ENCODE data around the gene GDF9. TPM values are rescaled to one million over a fixed set of nuclear protein-coding genes. Genes with fewer than 3 reads are reported as not detected.

The GDF9 gene
- total RNA-seq, 2 donors from 2014 or later, result 0.26 to 0.33 TPM

- intact Hi-C loops (cut with DNase I), result no loop called here
- Histone ChIP-seq H3K27me3 (no peaks in the 10 kb centered on the region), H3K27ac (no peak overlapping the region), H3K4me3 (no peak overlapping the region), H3K36me3 (replicated peaks in 1 of 2; ENCODE audit: insufficient read depth in 1 of 2, low read depth in 2 of 2) (no peaks in the 10 kb centered on the region), H3K4me1 (peaks cover 24% of the 10 kb centered on the region), H3K9me3 (no peaks in the 10 kb centered on the region)
- DNase-seq (no peak), ATAC-seq (no peak)
- no peak for TF ChIP-seq POLR2A (IDR thresholded peaks at IDR 0.05)
- no peak for TF ChIP-seq CTCF (IDR thresholded peaks at IDR 0.05)
- 75 to 88% methylated on average over 5 of the region's 5 CpGs for WGBS, 2 donors
These were observed 33.7 kb downstream of the GDF9 start for GRCh38 chr5:132832612-132833011.

GRCh38 chr5:132831095-132831860 lies 35.0 kb downstream of the GDF9 start:
- DNase-seq, result no peak
- H3K9me3 ChIP-seq, result no peaks in the 10 kb centered on the region
- H3K4me3 ChIP-seq, result no peak overlapping the region
- WGBS, 2 donors, result 87 to 88% methylated on average over 11 to 15 of the region's 15 CpGs
- TF ChIP-seq POLR2A (IDR thresholded peaks at IDR 0.05), result no peak
- TF ChIP-seq CTCF (IDR thresholded peaks at IDR 0.05), result no peak
- no peak for ATAC-seq
- intact Hi-C loops (cut with DNase I), result no loop called here
- peak overlapping the region; percentile 89 to 95 (median 94) for H3K27ac ChIP-seq
- peaks cover 24% of the 10 kb centered on the region for H3K4me1 ChIP-seq
- H3K36me3 ChIP-seq (replicated peaks in 1 of 2; ENCODE audit: insufficient read depth in 1 of 2, low read depth in 2 of 2), result no peaks in the 10 kb centered on the region
- H3K27me3 ChIP-seq, result no peaks in the 10 kb centered on the region

GRCh38 chr5:132830436-132831094 lies 35.7 kb downstream of the GDF9 start, which contains the start of gene SHROOM1:
Gene SHROOM1 (minus strand): TSS chr5:132830647. CDS start chr5:132826140, 4,507 bp downstream.
- Histone ChIP-seq H3K36me3 (replicated peaks in 1 of 2; ENCODE audit: insufficient read depth in 1 of 2, low read depth in 2 of 2) (no peaks in the 10 kb centered on the region), H3K4me1 (peaks cover 24% of the 10 kb centered on the region), H3K9me3 (no peaks in the 10 kb centered on the region), H3K4me3 (peak within 1 kb of the TSS; percentile 17 to 32), H3K27me3 (no peaks in the 10 kb centered on the region), H3K27ac (peak within 1 kb of the TSS; percentile 89 to 95 (median 94))
- DNase-seq (peak; percentile 79 to 84 (median 83)), ATAC-seq (peak; percentile 85)
- intact Hi-C loops (cut with DNase I), result no loop called here
- 12 to 27% methylated on average over 4 to 23 of the region's 78 CpGs for WGBS, 2 donors
- peak; percentile 63 to 76 (median 72) for TF ChIP-seq POLR2A (IDR thresholded peaks at IDR 0.05)
- TF ChIP-seq CTCF (IDR thresholded peaks at IDR 0.05), result peak in 1 of 7 experiments; percentile 4

GRCh38 chr5:132829742-132830435 lies 36.4 kb downstream of the GDF9 start:
- 0 to 1% methylated on average over 25 to 74 of the region's 75 CpGs for WGBS, 2 donors

More at GRCh38 chr5:132829742-132830435, 36.4 kb downstream of the GDF9 start:
- Histone ChIP-seq H3K9me3 (no peaks in the 10 kb centered on the region), H3K36me3 (replicated peaks in 1 of 2; ENCODE audit: insufficient read depth in 1 of 2, low read depth in 2 of 2) (no peaks in the 10 kb centered on the region), H3K27me3 (no peaks in the 10 kb centered on the region), H3K4me3 (peak overlapping the region; percentile 17 to 32), H3K4me1 (peaks cover 24% of the 10 kb centered on the region), H3K27ac (peak overlapping the region; percentile 89 to 95 (median 94))
- TF ChIP-seq POLR2A (IDR thresholded peaks at IDR 0.05) (peak in 1 of 3 donors; percentile 48), CTCF (IDR thresholded peaks at IDR 0.05) (peak; percentile 90 to 94 (median 93))
- intact Hi-C loops (cut with DNase I), result loop anchor here (5.0 kb wide), 1 partner anchor 57 kb away; no protein-coding TSS in a partner anchor
- peak; percentile 84 to 88 (median 86) for DNase-seq
- peak; percentile 88 for ATAC-seq
